HG03135 (cell line): ENCODE measurements around the gene PCDHB14.
"Not testable (repeated sequence)": the region's sequence is repeated elsewhere in the genome, so short reads cannot be mapped to it uniquely, and the experiment has no call there.

Experiments used
- ATAC-seq: cut with Tn5 transposase; IDR thresholded peaks from one replicate; pipeline ENCODE4 v1.9.1; 2021; ENCODE audit warnings: mild to moderate bottlenecking, moderate library complexity; ENCODE audit not compliant: unreplicated experiment

The PCDHB14 gene

GRCh38 chr5:141223112-141223783 is at the start of gene PCDHB14:
TSS of gene PCDHB14 (plus strand) at chr5:141223343. CDS start at chr5:141223506, 163 bp downstream.
- ATAC-seq, result no peak

DNA sequence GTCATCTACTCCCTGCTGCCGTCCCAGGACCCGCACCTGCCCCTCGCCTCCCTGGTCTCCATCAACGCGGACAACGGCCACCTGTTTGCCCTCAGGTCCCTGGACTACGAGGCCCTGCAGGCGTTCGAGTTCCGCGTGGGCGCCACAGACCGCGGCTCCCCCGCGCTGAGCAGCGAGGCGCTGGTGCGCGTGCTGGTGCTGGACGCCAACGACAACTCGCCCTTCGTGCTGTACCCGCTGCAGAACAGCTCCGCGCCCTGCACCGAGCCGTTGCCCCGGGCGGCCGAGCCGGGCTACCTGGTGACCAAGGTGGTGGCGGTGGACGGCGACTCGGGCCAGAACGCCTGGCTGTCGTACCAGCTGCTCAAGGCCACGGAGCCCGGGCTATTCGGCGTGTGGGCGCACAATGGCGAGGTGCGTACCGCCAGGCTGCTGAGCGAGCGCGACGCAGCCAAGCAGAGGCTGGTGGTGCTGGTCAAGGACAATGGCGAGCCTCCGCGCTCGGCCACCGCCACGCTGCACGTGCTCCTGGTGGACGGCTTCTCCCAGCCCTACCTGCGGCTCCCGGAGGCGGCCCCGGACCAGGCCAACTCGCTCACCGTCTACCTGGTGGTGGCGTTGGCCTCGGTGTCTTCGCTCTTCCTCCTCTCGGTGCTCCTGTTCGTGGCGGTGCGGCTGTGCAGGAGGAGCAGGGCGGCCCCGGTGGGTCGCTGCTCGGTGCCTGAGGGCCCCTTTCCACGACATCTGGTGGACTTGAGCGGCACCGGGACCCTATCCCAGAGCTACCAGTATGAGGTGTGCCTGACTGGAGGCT is 48.6 kb upstream of the PCDHB14 start:
- ATAC-seq, result not testable (repeated sequence)

- no peak for ATAC-seq
Observed at GRCh38 chr5:141175933-141176332, 47.2 kb upstream of the PCDHB14 start.

DNA sequence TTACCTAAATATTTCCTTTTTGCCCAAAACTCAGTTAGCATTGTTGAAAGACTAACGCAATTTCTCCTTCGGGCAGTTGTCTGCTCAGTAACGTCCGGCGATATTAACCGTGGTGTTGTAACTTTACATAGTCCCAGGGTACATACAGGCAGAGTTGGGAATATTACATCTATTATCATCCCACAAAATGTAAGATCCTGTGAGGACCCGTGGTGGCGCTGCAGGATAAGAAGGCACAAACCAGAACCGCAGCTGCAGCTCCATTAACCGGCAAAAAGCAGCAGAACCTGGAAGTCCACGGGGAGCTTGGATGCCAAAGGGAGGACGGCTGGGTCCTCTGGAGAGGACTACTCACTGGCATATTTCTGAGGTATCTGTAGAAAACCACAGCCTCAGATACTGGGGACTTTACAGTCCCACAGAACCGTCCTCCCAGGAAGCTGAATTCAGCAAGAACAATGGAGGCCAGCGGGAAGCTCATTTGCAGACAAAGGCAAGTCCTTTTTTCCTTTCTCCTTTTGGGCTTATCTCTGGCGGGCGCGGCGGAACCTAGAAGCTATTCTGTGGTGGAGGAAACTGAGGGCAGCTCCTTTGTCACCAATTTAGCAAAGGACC is 45.5 kb upstream of the PCDHB14 start, which contains the start of gene PCDHB8:
PCDHB8 (plus strand) TSS at position 214 of the 615 bp plus-strand sequence; CDS start at position 459, 245 bp downstream.
- not testable (repeated sequence) for ATAC-seq

DNA sequence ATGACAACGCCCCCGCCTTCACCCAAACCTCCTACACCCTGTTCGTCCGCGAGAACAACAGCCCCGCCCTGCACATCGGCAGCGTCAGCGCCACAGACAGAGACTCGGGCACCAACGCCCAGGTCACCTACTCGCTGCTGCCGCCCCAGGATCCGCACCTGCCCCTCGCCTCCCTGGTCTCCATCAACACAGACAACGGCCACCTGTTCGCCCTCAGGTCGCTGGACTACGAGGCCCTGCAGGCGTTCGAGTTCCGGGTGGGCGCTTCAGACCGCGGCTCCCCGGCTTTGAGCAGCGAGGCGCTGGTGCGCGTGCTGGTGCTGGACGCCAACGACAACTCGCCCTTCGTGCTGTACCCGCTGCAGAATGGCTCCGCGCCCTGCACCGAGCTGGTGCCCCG is 43.8 kb upstream of the PCDHB14 start:
- not testable (repeated sequence) for ATAC-seq

- not testable (repeated sequence) for ATAC-seq
Observed at GRCh38 chr5:141179876-141180275, 43.3 kb upstream of the PCDHB14 start.

GRCh38 chr5:141180313-141180712 is 42.8 kb upstream of the PCDHB14 start:
- ATAC-seq, result no peak

DNA sequence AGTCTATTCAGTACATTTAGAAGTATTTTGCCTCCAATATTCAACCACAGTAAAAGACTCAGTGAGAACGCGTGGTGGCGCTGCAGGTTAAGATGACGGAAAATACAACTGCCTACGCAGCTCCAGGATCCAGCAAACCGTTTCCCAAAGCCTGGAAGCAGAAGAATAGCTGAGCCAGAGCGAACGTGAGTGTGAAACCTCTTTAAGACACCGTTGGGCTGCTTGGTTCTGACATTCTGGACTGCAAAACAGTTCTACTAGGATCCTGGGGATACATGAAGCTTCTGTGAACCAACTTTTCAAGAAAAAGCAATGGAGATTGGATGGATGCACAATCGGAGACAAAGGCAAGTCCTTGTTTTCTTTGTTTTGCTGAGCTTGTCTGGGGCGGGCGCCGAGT is 40.9 kb upstream of the PCDHB14 start, which contains the start of gene PCDHB16:
PCDHB16 (plus strand) TSS at position 140 of the 400 bp plus-strand sequence; CDS start at position 313, 173 bp downstream.
- ATAC-seq, result no peak

DNA sequence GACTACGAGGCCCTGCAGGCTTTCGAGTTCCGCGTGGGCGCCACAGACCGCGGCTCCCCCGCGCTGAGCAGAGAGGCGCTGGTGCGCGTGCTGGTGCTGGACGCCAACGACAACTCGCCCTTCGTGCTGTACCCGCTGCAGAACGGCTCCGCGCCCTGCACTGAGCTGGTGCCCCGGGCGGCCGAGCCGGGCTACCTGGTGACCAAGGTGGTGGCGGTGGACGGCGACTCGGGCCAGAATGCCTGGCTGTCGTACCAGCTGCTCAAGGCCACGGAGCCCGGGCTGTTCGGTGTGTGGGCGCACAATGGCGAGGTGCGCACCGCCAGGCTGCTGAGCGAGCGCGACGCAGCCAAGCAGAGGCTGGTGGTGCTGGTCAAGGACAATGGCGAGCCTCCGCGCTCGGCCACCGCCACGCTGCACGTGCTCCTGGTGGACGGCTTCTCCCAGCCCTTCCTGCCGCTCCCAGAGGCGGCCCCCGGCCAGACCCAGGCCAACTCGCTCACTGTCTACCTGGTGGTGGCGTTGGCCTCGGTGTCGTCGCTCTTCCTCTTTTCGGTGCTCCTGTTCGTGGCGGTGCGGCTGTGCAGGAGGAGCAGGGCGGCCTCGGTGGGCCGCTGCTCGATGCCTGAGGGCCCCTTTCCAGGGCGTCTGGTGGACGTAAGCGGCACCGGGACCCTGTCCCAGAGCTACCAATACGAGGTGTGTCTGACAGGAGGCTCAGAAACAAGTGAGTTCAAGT is 38.9 kb upstream of the PCDHB14 start:
- not testable (repeated sequence) for ATAC-seq

GRCh38 chr5:141186897-141187512 is 36.1 kb upstream of the PCDHB14 start, which contains the start of gene PCDHB9:
TSS of gene PCDHB9 (plus strand) at chr5:141187161. CDS start at chr5:141187319, 158 bp downstream.
- ATAC-seq, result no peak

DNA sequence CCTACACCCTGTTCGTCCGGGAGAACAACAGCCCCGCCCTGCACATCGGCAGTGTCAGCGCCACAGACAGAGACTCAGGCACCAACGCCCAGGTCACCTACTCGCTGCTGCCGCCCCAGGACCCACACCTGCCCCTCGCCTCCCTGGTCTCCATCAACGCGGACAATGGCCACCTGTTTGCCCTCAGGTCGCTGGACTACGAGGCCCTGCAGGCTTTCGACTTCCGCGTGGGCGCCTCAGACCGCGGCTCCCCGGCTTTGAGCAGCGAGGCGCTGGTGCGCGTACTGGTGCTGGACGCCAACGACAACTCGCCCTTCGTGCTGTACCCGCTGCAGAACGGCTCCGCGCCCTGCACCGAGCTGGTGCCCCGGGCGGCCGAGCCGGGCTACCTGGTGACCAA is 34.5 kb upstream of the PCDHB14 start:
- ATAC-seq, result not testable (repeated sequence)

GRCh38 chr5:141189131-141189530 is 34.0 kb upstream of the PCDHB14 start:
- ATAC-seq, result not testable (repeated sequence)

DNA sequence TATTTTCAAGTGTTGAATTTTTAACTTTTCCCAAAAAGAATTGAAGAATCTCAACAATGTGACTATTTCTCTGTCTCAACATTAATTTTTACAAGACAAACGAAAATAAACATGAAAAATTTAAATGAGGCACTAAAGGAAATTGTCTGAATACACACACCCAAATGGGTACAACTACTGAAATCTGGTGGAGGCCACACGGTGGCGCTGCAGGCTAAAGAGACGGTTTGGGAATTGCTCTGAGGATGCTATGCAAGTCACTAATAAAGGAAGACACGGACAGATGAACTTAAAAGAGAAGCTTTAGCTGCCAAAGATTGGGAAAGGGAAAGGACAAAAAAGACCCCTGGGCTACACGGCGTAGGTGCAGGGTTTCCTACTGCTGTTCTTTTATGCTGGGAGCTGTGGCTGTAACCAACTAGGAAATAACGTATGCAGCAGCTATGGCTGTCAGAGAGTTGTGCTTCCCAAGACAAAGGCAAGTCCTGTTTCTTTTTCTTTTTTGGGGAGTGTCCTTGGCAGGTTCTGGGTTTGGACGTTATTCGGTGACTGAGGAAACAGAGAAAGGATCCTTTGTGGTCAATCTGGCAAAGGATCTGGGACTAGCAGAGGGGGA is 30.9 kb upstream of the PCDHB14 start, which contains the start of gene PCDHB10:
PCDHB10 (plus strand) TSS at position 244 of the 616 bp plus-strand sequence; CDS start at position 444, 200 bp downstream.
- ATAC-seq, result no peak

- ATAC-seq, result not testable (repeated sequence)
Observed at GRCh38 chr5:141194332-141194731, 28.8 kb upstream of the PCDHB14 start.

DNA sequence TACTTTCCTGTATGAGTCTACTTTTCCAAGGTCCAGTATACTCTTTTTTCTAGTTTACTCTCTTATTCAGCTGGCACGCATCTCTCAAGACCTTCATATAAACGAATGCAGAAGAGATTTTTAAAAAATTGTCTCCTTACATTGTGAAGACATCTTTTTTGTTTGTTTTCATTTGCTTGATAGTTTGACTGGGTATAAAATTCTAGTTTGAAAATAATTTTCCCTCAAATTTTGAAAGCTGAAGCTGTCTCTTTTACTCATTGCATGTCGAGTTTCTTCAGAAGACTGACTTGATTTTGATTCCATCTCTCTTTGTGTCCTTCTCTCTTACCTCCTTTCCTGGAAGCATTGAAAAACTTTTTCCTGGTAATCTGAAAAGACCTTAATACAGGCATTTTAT is 26.8 kb upstream of the PCDHB14 start:
- ATAC-seq, result no peak

GRCh38 chr5:141199359-141200235 is 23.5 kb upstream of the PCDHB14 start, which contains the start of gene PCDHB11:
TSS of gene PCDHB11 (plus strand) at chr5:141199627. CDS start at chr5:141199775, 148 bp downstream.
- no peak for ATAC-seq

DNA sequence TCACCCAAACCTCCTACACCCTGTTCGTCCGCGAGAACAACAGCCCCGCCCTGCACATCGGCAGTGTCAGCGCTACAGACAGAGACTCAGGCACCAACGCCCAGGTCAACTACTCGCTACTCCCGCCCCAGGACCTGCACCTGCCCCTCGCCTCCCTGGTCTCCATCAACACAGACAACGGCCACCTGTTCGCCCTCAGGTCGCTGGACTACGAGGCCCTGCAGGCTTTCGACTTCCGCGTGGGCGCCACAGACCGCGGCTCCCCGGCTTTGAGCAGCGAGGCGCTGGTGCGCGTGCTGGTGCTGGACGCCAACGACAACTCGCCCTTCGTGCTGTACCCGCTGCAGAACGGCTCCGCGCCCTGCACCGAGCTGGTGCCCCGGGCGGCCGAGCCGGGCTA is 22.0 kb upstream of the PCDHB14 start:
- ATAC-seq, result not testable (repeated sequence)

DNA sequence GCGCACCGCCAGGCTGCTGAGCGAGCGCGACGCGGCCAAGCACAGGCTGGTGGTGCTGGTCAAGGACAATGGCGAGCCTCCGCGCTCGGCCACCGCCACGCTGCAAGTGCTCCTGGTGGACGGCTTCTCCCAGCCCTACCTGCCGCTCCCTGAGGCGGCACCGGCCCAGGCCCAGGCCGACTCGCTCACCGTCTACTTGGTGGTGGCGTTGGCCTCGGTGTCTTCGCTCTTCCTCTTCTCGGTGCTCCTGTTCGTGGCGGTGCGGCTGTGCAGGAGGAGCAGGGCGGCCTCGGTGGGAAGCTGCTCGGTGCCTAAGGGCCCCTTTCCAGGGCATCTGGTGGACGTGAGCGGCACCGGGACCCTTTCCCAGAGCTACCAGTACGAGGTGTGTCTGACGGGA is 21.5 kb upstream of the PCDHB14 start:
- not testable (repeated sequence) for ATAC-seq
